SU-DHL-6 (cell line): Measurements from ENCODE around the gene BLVRB.

Experiments
- EZH2phosphoT487 ChIP-seq: fragments of 200-600 bp; sonication (generic), shearing (Covaris generic); conservative IDR thresholded peaks from 2 replicates; pipeline ENCODE4 v1.6.1; 2018; ENCODE audit warnings: mild to moderate bottlenecking, antibody characterized with exemption, low read length, moderate library complexity, mixed read lengths
- TF ChIP-seq, protein P1 (sequence below): fragments of 200-600 bp; sonication (generic); IDR thresholded peaks from one replicate; pipeline ENCODE4 v1.5.1; 2017; ENCODE audit warnings: antibody characterized with exemption, mild to moderate bottlenecking, low read length, moderate library complexity; ENCODE audit not compliant: insufficient read depth, poor library complexity, severe bottlenecking

DNA sequence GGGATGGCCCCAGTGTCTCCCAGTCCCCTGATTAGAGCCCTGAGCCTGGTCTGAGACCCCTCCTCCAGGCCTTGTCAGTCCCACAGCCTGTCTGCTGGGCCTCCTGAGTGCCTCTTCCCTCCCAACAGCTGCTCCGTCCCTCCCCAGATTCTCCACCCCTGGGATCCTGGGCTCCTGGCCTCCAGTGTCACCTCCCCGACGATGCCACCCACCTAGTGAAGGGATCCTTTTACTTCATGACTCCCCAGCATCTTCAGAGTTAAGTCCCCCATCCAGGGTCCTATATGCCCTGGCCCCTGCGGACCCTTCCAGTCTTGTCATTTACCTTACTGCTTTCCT is 47.9 kb downstream of the BLVRB start:
- TF ChIP-seq, protein P1, sequence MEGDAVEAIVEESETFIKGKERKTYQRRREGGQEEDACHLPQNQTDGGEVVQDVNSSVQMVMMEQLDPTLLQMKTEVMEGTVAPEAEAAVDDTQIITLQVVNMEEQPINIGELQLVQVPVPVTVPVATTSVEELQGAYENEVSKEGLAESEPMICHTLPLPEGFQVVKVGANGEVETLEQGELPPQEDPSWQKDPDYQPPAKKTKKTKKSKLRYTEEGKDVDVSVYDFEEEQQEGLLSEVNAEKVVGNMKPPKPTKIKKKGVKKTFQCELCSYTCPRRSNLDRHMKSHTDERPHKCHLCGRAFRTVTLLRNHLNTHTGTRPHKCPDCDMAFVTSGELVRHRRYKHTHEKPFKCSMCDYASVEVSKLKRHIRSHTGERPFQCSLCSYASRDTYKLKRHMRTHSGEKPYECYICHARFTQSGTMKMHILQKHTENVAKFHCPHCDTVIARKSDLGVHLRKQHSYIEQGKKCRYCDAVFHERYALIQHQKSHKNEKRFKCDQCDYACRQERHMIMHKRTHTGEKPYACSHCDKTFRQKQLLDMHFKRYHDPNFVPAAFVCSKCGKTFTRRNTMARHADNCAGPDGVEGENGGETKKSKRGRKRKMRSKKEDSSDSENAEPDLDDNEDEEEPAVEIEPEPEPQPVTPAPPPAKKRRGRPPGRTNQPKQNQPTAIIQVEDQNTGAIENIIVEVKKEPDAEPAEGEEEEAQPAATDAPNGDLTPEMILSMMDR, result no peak
- no peak for TF ChIP-seq EZH2phosphoT487
